ENCODE results near the gene TMEM238. TPM values are rescaled to one million over a fixed set of nuclear protein-coding genes. Genes with fewer than 3 reads are reported as not detected.

Gene TMEM238
- total and polyA plus RNA-seq, 2 donors (not counting 3 experiments of a cell fraction or from before 2014, with no cell fraction given), result 0.18 to 0.35 TPM

DNA sequence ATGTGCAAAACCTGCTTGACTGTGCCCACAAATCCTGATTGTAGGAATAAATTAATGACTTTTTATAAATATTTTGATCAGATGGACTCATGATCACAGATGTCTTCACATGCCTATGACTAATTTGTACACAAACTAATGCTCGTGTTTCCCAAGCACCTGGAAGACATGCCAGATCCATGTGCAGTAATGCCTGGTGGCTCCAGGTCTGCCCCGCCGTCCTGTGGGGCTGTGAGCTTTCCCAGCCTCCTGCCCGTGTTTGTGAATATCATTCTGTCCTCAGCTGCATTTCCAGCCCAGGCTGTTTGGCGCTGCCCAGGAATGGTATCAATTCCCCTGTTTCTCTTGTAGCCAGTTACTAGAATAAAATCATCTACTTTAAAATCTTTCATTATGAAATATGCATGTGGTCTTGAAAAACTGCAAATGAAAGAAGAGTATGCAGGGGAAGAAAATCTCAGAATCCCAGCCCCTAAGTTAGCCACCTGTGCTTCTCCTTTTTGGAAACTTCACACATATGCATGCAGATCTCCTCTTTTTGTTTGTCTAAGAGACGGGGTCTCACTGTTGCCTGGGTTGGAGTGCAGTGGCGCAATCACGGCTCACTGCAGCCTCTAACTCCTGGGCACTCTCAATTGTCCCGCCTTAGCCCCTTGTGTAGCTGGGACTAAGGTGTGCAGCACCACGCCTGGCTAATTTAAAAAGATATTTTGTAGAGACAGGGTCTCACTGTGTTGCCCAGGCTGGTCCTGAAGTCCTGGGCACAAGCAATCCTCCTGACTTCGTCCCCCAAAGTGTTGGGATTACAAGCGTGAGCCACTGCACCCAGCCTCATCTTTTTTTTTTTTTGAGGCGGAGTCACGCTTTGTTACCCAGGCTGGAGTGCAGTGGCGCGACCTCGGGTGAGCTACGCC lies 7.9 kb upstream of the TMEM238 start:
- H3K4me1 ChIP-seq (ENCODE audit: control insufficient read depth, extremely low read depth, insufficient read depth, low read length), result peaks cover 17% of the 10 kb centered on the region
- H3K4me2 ChIP-seq (ENCODE audit: insufficient read depth, low read length), result no peak overlapping the region
- DNase-seq (ENCODE audit: low read depth, low spot score), result no peak
- no peaks in the 10 kb centered on the region for H3K9me1 ChIP-seq (replicated peaks; ENCODE audit: control insufficient read depth, extremely low read depth, insufficient read depth, low read length)
- H3K36me3 ChIP-seq (ENCODE audit: control insufficient read depth in 2 of 2, extremely low read depth in 1 of 2, insufficient read depth in 2 of 2, low read length in 2 of 2), result peaks cover 12 to 30% of the 10 kb centered on the region in 2 experiments
- no peak overlapping the region for H3K9ac ChIP-seq (replicated peaks; ENCODE audit: extremely low read depth, insufficient read depth, low read length)
- dilution Hi-C loops (cut with MboI; ENCODE audit: extremely low pct_ligation_motif_present, low sequenced_read_pairs), result no loop called here
- H3K27ac ChIP-seq (ENCODE audit: insufficient read depth, low read depth, low read length), result no peak overlapping the region
- no TSS peak for BruUV-seq (replicated peaks)
- H3K27me3 ChIP-seq (ENCODE audit: control insufficient read depth in 2 of 2, insufficient read depth in 2 of 2, low read length in 2 of 2), result no peaks in the 10 kb centered on the region
- TF ChIP-seq EZH2 (IDR thresholded peaks at IDR 0.05; ENCODE audit: borderline replicate concordance, low read depth, low read length, severe bottlenecking) (no peak), POLR2A (IDR thresholded peaks at IDR 0.05; ENCODE audit: low read depth, low read length) (no peak), MYC (IDR thresholded peaks at IDR 0.05; ENCODE audit: low read depth, low read length) (no peak), POLR2AphosphoS5 (IDR thresholded peaks at IDR 0.05; ENCODE audit: insufficient read depth, low read depth, low read length) (no peak), JUN (IDR thresholded peaks at IDR 0.05; ENCODE audit: borderline replicate concordance, insufficient read depth, insufficient read length, low read depth) (no peak), FOS (IDR thresholded peaks at IDR 0.05; ENCODE audit: borderline replicate concordance, insufficient read depth, low read length) (no peak), GATA2 (IDR thresholded peaks at IDR 0.05; ENCODE audit: insufficient read depth, insufficient read length, low read depth, low read length) (no peak)
- TF ChIP-seq, protein P1, sequence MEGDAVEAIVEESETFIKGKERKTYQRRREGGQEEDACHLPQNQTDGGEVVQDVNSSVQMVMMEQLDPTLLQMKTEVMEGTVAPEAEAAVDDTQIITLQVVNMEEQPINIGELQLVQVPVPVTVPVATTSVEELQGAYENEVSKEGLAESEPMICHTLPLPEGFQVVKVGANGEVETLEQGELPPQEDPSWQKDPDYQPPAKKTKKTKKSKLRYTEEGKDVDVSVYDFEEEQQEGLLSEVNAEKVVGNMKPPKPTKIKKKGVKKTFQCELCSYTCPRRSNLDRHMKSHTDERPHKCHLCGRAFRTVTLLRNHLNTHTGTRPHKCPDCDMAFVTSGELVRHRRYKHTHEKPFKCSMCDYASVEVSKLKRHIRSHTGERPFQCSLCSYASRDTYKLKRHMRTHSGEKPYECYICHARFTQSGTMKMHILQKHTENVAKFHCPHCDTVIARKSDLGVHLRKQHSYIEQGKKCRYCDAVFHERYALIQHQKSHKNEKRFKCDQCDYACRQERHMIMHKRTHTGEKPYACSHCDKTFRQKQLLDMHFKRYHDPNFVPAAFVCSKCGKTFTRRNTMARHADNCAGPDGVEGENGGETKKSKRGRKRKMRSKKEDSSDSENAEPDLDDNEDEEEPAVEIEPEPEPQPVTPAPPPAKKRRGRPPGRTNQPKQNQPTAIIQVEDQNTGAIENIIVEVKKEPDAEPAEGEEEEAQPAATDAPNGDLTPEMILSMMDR (IDR thresholded peaks at IDR 0.05; ENCODE audit: extremely low read depth in 1 of 2, insufficient read depth in 1 of 2, low read depth in 1 of 2, low read length in 2 of 2), result no peak
- TF ChIP-seq, protein P2, sequence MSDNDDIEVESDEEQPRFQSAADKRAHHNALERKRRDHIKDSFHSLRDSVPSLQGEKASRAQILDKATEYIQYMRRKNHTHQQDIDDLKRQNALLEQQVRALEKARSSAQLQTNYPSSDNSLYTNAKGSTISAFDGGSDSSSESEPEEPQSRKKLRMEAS (IDR thresholded peaks at IDR 0.05; ENCODE audit: insufficient read depth, insufficient read length), result no peak
- FAIRE-seq, result no peak
- intact Hi-C loops (cut with micrococcal nuclease), result no loop called here
- no peak overlapping the region for H3K4me3 ChIP-seq (replicated peaks in 1 of 3; ENCODE audit: insufficient read depth in 1 of 3, low read depth in 1 of 3, low read length in 3 of 3)
- no peak overlapping the region for H2AFZ ChIP-seq (ENCODE audit: low read depth, low read length)
- H4K20me1 ChIP-seq (replicated peaks; ENCODE audit: control insufficient read depth, extremely low read depth, insufficient read depth, low read length), result peaks cover 1% of the 10 kb centered on the region
- no peaks in the 10 kb centered on the region for H3K9me3 ChIP-seq (replicated peaks; ENCODE audit: control insufficient read depth, insufficient read depth, low read length)
- ChIA-PET CTCF (interaction anchor here (0.5 kb wide), 1 partner anchor 54 kb away, joined by 3 read pairs; no protein-coding TSS in a partner anchor), POLR2A (interaction anchor here (1.0 kb wide), 1 partner anchor 16 kb away, joined by 4 read pairs; the partner anchor contains the start of gene UBE2S)
- peaks cover 29% of the 10 kb centered on the region for H3K79me2 ChIP-seq (ENCODE audit: control insufficient read depth, insufficient read depth, low read length)
